Lung microvascular endothelial cell (primary cell): Measurements from ENCODE around the gene MINDY3. TPM values are rescaled to one million over a fixed set of nuclear protein-coding genes. Genes with fewer than 3 reads are reported as not detected.

Source experiments
- DNase-seq, 2 donors: peaks; one replicate each; pipeline versions ENCODE4 v3.0.0 to v3.0.0-alpha.2; 2010; ENCODE audit warnings: low read depth in 2 of 2
- total RNA-seq: library from RNA; depleted of rRNA; stranded (reverse); fragments of >200 nt; gene quantifications from 2 replicates; pipeline ENCODE4 v1.2.1, GENCODE V29; 2014

Gene MINDY3
- total RNA-seq, 1 donor from 2014 or later = 23.2 TPM

DNA sequence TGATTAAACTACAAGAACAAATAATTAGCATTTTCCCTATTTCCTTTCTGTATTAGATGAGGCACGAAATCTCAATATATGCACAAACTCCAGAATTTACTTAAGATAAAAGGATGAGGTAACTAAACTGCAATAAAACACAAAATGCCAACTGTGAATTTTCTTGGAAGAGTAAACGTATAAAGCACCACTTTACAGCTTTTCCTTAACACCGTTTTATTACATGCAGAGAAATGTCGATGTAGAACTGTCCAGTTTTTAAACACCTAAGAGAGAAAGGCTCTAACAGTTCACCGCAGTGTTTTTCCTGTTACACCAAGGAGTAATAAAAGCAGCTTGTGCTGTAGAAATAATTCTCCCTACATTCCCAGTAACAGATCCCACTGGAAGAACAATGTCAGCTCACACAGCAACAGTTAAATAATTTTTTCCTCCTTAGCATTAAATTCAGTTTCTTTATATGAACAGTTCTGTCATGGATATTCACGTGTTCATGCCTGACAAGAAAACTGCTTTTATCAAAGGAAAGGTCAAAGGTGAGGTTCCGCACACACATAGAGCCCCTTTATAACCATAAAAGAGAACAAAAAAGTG is 52.0 kb downstream of the MINDY3 start:
- no peak for DNase-seq

DNA sequence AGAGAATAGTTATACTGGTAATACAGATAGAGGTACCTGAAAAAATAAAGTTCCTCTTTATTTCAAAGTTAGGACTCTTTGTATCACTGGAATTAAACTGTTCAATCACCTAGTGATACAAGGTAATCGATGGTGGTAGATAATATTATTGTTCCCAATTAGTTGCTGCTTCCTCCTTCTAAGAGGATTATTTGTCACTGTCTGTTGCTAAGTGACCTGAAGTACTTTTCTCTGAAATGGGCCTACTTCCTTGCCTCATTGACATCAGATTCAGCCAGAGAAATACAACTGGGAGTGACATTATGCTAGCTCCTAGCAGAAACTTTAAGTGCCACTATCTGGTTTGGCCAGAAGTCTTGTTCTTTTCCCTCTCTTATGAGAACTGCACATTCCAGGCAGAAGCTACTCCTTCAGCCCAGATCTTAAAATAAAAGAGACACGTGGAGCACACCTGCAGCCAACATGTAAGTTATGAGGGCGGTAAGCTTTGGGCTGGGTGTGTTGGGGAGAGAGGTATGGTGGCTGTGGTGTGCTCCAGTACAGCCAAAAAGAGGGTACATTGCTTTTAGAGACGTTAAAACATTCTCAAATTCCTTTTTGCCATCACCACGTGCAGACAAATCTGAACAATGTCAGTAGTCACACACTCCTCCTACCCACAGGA is 54.8 kb downstream of the MINDY3 start:
- no peak for DNase-seq

DNA sequence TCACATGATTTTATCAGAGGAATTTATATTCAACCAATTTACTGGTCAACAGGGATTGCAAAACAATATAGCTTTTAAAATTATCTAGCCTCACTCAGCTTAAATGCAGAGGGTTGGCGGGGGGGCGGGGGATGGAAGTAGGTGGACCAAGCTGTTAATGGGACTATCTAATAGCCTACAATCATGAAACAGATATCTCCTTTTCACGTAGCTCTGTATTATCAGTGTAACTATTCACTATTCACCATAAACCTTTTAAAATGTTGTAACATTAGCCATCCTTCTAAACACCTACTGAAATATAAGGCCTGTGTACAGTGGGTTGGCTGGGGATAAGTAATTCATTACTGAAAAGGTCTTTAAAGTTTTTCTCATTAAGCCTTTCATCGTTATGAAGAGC is 56.2 kb downstream of the MINDY3 start:
- no peak for DNase-seq

GRCh38 chr10:15802375-15802949 is 57.8 kb downstream of the MINDY3 start:
- no peak for DNase-seq

GRCh38 chr10:15801641-15802040 is 58.7 kb downstream of the MINDY3 start:
- no peak for DNase-seq

- DNase-seq = no peak
Observed at GRCh38 chr10:15801147-15801546, 59.2 kb downstream of the MINDY3 start.

- DNase-seq = no peak
Observed at GRCh38 chr10:15797346-15797745, 63.0 kb downstream of the MINDY3 start.

DNA sequence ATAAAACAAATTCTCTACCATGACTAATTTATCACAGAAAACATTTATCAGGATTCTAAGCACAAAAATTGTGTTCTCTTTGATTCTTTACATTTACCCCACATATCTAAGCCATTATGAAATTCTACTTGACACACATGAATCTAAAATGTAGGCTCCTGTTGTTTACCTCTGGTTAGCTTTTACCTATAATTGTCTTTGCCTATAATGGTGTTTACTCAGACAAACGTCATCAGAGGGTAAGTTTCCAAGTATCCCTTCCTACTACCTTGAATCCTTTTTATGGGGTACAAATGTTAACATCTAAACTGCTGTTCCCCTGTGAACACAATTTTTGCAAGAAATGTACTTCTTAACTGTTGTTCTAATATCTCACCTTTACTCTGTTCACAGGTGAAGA is 63.5 kb downstream of the MINDY3 start:
- DNase-seq = no peak

GRCh38 chr10:15796098-15796759 is 64.1 kb downstream of the MINDY3 start:
- DNase-seq = no peak

- no peak for DNase-seq
Observed at GRCh38 chr10:15795036-15795792, 65.1 kb downstream of the MINDY3 start.

DNA sequence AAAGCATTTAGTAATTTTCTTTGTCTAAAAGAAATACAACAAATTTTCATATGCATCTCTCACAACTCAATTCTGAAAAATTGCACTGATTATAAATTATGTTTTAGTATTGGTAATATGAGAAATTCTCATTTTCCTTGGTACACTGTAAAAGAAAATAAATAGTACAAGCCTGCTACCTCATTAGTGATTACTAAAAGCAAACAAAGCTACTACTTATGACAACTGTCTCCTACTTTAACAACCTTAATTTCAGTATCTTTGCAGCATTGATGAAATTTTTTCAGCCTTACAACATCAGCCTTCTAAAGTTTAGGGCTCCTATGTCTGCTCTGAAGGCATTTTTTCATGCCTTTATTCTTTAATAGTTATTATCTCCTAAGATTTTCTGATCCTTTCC is 65.7 kb downstream of the MINDY3 start:
- no peak for DNase-seq

DNA sequence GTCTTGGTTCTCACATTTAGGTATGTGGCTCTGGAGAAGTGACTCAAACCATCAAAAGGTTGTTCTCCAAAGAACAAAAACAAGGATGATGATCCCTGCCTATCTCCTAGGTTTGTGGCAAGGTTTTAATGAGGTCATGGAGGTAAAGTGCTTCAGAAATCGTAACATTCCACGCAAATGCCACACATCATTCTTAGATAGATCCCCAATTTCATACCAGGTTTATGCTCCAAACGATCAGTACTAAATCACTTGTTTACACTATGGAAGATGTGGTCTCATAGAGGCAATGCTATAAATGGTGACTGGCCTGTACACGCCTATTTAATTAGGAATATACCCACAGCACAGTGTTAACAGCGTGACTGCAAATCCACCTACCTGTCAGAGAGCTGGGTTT is 66.6 kb downstream of the MINDY3 start:
- no peak for DNase-seq

DNA sequence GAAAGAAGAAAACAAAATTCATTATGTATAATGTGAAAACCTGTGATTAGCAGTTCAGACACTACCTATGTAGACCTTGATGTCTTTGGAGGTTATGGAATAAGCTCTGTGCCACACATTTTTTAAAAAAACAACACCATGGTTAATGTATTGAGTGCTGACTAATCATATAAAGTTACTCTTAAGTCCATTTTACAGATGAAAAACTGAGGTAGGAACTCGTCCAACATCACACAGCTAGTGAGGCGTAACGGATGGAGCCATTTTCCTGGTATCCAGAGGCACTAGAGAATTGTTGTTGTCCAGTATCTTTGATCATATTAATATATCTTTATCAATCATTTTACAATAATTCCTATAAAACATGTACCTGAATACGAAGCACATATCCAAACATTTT is 67.5 kb downstream of the MINDY3 start:
- no peak for DNase-seq

GRCh38 chr10:15791816-15792524 is 68.3 kb downstream of the MINDY3 start:
- DNase-seq = peak in 1 of 2 donors; percentile 5

DNA sequence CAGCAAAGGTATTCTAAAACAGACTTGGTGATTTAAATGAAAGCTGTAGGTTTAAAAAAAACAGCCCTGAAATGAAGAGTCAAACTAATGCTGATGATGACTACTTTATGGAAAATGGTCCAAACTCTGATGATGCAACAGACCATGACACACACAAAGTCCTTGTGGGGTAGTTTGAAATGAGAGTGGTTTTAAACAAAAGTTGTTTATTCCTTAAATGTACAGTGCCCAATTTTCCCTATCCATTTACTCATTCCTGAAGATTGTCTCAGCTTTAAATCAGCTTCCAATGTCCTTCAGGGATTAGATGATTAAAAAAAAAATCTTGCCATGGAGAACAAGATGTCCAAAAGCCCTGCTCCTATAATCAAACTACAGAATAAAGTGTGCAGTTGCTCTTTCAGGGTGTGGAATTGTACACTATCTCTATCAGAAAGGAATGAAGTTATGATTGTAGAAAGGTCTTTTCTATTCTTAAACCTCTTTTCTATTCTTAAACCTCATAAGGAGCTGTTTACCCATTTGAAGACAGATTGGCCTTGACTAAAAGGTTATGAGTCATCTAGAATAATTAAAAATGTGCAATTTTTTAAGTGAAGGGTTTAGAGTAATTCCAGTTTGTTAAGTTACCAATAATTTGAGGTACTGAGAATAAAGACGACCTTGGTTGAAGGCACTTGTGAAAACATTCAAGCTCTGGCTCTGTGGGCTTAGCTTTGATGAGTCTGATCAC is 70.3 kb downstream of the MINDY3 start:
- peak in 1 of 2 donors; percentile 16 for DNase-seq

GRCh38 chr10:15787426-15787825 is 72.9 kb downstream of the MINDY3 start:
- no peak for DNase-seq

DNA sequence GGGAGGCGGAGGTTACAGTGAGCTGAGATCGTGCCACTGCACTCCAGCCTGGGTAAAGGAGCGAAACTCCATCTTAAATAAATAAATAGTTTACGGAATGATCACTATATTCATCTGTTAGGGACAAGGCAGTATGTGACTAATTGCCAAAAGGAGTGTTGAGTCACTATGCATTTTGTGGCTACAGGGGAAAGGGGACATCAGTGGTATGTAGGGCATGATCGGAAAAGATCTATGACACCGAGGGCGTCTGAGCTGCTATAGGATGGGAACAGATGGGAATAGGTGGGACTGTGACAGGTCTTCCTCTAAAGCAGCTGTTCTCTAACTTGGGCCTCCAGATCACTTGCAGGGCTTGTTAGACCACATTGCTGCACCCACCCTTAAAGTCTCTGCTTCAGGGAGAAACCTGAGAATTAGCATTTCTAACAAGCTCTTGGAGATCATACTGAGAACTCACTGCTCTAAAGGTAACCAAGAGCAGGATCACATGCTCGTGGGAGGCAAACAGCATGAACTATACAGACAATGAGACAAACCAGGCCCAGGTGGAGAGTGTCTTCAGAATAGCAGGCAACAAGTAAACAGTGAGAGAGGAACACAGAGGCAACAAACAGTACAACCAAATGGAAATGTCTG is 75.5 kb downstream of the MINDY3 start:
- no peak for DNase-seq

- DNase-seq = no peak
Observed at GRCh38 chr10:15783941-15784636, 76.2 kb downstream of the MINDY3 start.

DNA sequence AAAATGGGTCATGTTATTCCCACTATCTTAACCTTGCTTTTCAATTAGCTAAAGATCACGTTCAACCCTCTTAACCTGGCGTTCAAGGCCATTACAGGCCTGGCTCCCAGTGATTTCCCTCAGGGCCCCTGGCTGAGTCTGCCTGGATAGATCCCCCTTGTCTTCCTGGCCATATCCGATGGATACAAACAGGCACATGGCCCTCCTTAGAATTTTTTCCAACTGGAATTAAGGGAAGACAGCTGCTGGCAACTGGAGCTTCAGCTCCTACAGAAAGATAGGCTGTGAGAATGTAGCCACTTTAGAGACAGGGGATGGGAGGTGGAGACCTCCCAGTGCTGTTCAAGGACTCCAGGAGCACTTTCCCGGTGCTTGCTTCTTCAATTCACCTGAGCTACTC is 77.5 kb downstream of the MINDY3 start:
- DNase-seq = no peak
